Effector memory CD4-positive, alpha-beta T cell (primary cell): ENCODE data around the gene LAMA4.

Source experiments
- DNase-seq, 3 donors: peaks; one replicate each; pipeline ENCODE4 v3.0.0-alpha.2; 2020
- H3K27ac ChIP-seq: 2 replicates; pipeline ENCODE4 v1.7.0; 2013; ENCODE audit warnings: mild to moderate bottlenecking, low read length, moderate library complexity; ENCODE audit not compliant: insufficient read depth, poor library complexity, severe bottlenecking
- H3K27me3 ChIP-seq: replicated peaks from 2 replicates; pipeline ENCODE4 v1.7.0; 2013; ENCODE audit warnings: mild to moderate bottlenecking, low read length; ENCODE audit not compliant: insufficient read depth, control insufficient read depth, poor library complexity, severe bottlenecking
- H3K36me3 ChIP-seq: 2 replicates; pipeline ENCODE4 v1.7.0; 2013; ENCODE audit warnings: mild to moderate bottlenecking, low read length, moderate library complexity; ENCODE audit not compliant: control insufficient read depth, insufficient read depth
- H3K4me1 ChIP-seq: 2 replicates; pipeline ENCODE4 v1.7.0; 2013; ENCODE audit warnings: low read length, mild to moderate bottlenecking; ENCODE audit not compliant: control insufficient read depth, insufficient read depth, poor library complexity, severe bottlenecking
- H3K4me3 ChIP-seq: 2 replicates; pipeline ENCODE4 v1.7.0; 2013; ENCODE audit warnings: low read length, low read depth, mild to moderate bottlenecking; ENCODE audit not compliant: insufficient read depth, poor library complexity, severe bottlenecking
- H3K9me3 ChIP-seq: 2 replicates; pipeline ENCODE4 v1.7.0; 2013; ENCODE audit warnings: mild to moderate bottlenecking, low read length, moderate library complexity; ENCODE audit not compliant: control insufficient read depth

The LAMA4 gene

GRCh38 chr6:112228480-112229332 lies 25.7 kb downstream of the LAMA4 start:
- Histone ChIP-seq H3K4me1 (no peaks in the 10 kb centered on the region), H3K27ac (no peak overlapping the region), H3K36me3 (no peaks in the 10 kb centered on the region), H3K27me3 (no peaks in the 10 kb centered on the region), H3K4me3 (no peak overlapping the region), H3K9me3 (no peaks in the 10 kb centered on the region)
- DNase-seq, result no peak

GRCh38 chr6:112227992-112228391 lies 26.4 kb downstream of the LAMA4 start:
- no peaks in the 10 kb centered on the region for H3K27me3 ChIP-seq
- H3K36me3 ChIP-seq, result no peaks in the 10 kb centered on the region
- no peaks in the 10 kb centered on the region for H3K4me1 ChIP-seq
- H3K4me3 ChIP-seq, result no peak overlapping the region
- no peak overlapping the region for H3K27ac ChIP-seq
- no peak for DNase-seq
- no peaks in the 10 kb centered on the region for H3K9me3 ChIP-seq

- no peaks in the 10 kb centered on the region for H3K27me3 ChIP-seq
- H3K36me3 ChIP-seq, result no peaks in the 10 kb centered on the region
- no peak for DNase-seq
- H3K4me3 ChIP-seq, result no peak overlapping the region
- no peaks in the 10 kb centered on the region for H3K4me1 ChIP-seq
- H3K9me3 ChIP-seq, result no peaks in the 10 kb centered on the region
- H3K27ac ChIP-seq, result no peak overlapping the region
These were observed 27.0 kb downstream of the LAMA4 start for GRCh38 chr6:112227411-112227810.

- Histone ChIP-seq H3K4me3 (no peak overlapping the region), H3K4me1 (no peaks in the 10 kb centered on the region), H3K27me3 (no peaks in the 10 kb centered on the region), H3K9me3 (no peaks in the 10 kb centered on the region), H3K27ac (no peak overlapping the region), H3K36me3 (no peaks in the 10 kb centered on the region)
- DNase-seq, result no peak
These were observed 28.7 kb downstream of the LAMA4 start for GRCh38 chr6:112225691-112226090.

GRCh38 chr6:112224088-112224487 lies 30.3 kb downstream of the LAMA4 start:
- H3K4me3 ChIP-seq, result no peak overlapping the region
- no peaks in the 10 kb centered on the region for H3K27me3 ChIP-seq
- H3K27ac ChIP-seq, result no peak overlapping the region
- no peaks in the 10 kb centered on the region for H3K36me3 ChIP-seq
- DNase-seq, result no peak
- H3K4me1 ChIP-seq, result no peaks in the 10 kb centered on the region
- H3K9me3 ChIP-seq, result no peaks in the 10 kb centered on the region

- no peak for DNase-seq
- Histone ChIP-seq H3K36me3 (no peaks in the 10 kb centered on the region), H3K4me1 (no peaks in the 10 kb centered on the region), H3K27me3 (no peaks in the 10 kb centered on the region), H3K27ac (no peak overlapping the region), H3K4me3 (no peak overlapping the region), H3K9me3 (no peaks in the 10 kb centered on the region)
These were observed 31.1 kb downstream of the LAMA4 start for GRCh38 chr6:112223070-112223861.

- no peak overlapping the region for H3K4me3 ChIP-seq
- no peak overlapping the region for H3K27ac ChIP-seq
- H3K27me3 ChIP-seq, result no peaks in the 10 kb centered on the region
- no peaks in the 10 kb centered on the region for H3K36me3 ChIP-seq
- no peak for DNase-seq
- H3K4me1 ChIP-seq, result no peaks in the 10 kb centered on the region
- H3K9me3 ChIP-seq, result no peaks in the 10 kb centered on the region
These were observed 32.1 kb downstream of the LAMA4 start for GRCh38 chr6:112221981-112222852.

- no peaks in the 10 kb centered on the region for H3K27me3 ChIP-seq
- no peaks in the 10 kb centered on the region for H3K4me1 ChIP-seq
- no peaks in the 10 kb centered on the region for H3K36me3 ChIP-seq
- H3K9me3 ChIP-seq, result no peaks in the 10 kb centered on the region
- H3K4me3 ChIP-seq, result no peak overlapping the region
- DNase-seq, result no peak
- no peak overlapping the region for H3K27ac ChIP-seq
These were observed 32.8 kb downstream of the LAMA4 start for GRCh38 chr6:112221561-112221960.

GRCh38 chr6:112218563-112218962 lies 35.8 kb downstream of the LAMA4 start:
- H3K4me1 ChIP-seq, result no peaks in the 10 kb centered on the region
- no peaks in the 10 kb centered on the region for H3K9me3 ChIP-seq
- no peaks in the 10 kb centered on the region for H3K36me3 ChIP-seq
- no peak for DNase-seq
- no peak overlapping the region for H3K27ac ChIP-seq
- H3K27me3 ChIP-seq, result no peaks in the 10 kb centered on the region
- no peak overlapping the region for H3K4me3 ChIP-seq
